Caco-2 (cell line): ENCODE results near the gene PLPP3. TPM values are rescaled to one million over a fixed set of nuclear protein-coding genes. Genes with fewer than 3 reads are reported as not detected.

Experiments used
- BruUV-seq: library from RNA; stranded (reverse); fragments of 400-500 nt; replicated peaks from 2 replicates; lab custom pipeline; 2021; lab: Mats Ljungman, UMichigan
- CTCF ChIA-PET: fragments of 300-600 bp; sonication (Branson Sonifier 250); formaldehyde crosslinking; loops from one replicate; lab custom pipeline; 2022; ENCODE audit warnings: antibody characterized with exemption; lab: Charles Lee
- POLR2A ChIA-PET: fragments of 300-600 bp; sonication (Branson Sonifier 250); formaldehyde crosslinking; loops from one replicate; lab custom pipeline; 2022; ENCODE audit warnings: antibody characterized with exemption; lab: Charles Lee
- DNase-seq, 2 experiments: peaks; one replicate each; pipeline versions ENCODE4 v3.0.0 to v3.0.0-alpha.2; 2020 to 2022
- H3K27me3 ChIP-seq: replicated peaks from 2 replicates; pipeline ENCODE4 v1.6.0; 2011; ENCODE audit warnings: low read length; ENCODE audit not compliant: control insufficient read depth, insufficient read depth
- H3K36me3 ChIP-seq: 2 replicates; pipeline ENCODE4 v1.5.1; 2011; ENCODE audit warnings: low read length; ENCODE audit not compliant: control insufficient read depth, insufficient read depth
- H3K4me1 ChIP-seq: fragments of 250-450 bp; sonication (Bioruptor Pico); 2 replicates; pipeline ENCODE4 v1.5.1; 2020; ENCODE audit warnings: mild to moderate bottlenecking
- H3K4me3 ChIP-seq: 2 replicates; pipeline ENCODE4 v1.5.1; 2011; ENCODE audit warnings: low read depth, mild to moderate bottlenecking, control low read depth, low read length
- H3K9me3 ChIP-seq: fragments of 250-450 bp; sonication (Bioruptor Pico); 2 replicates; pipeline ENCODE4 v1.5.1; 2020; ENCODE audit warnings: mild to moderate bottlenecking, moderate library complexity
- H3K27ac Mint-ChIP-seq: one replicate; pipeline ENCODE4 v1.8.0; 2022; ENCODE audit warnings: mixed read lengths; ENCODE audit not compliant: unreplicated experiment
- H3K27me3 Mint-ChIP-seq: one replicate; pipeline ENCODE4 v1.8.0; 2022; ENCODE audit warnings: mixed read lengths; ENCODE audit not compliant: insufficient read depth, unreplicated experiment
- H3K36me3 Mint-ChIP-seq: one replicate; pipeline ENCODE4 v1.8.0; 2022; ENCODE audit warnings: mild to moderate bottlenecking, mixed read lengths; ENCODE audit not compliant: insufficient read depth, unreplicated experiment
- H3K4me1 Mint-ChIP-seq: one replicate; pipeline ENCODE4 v1.8.0; 2022; ENCODE audit warnings: low read depth, mixed read lengths; ENCODE audit not compliant: unreplicated experiment
- H3K4me3 Mint-ChIP-seq: one replicate; pipeline ENCODE4 v1.8.0; 2022; ENCODE audit warnings: mild to moderate bottlenecking, moderate library complexity, mixed read lengths; ENCODE audit not compliant: unreplicated experiment
- H3K9me3 Mint-ChIP-seq: one replicate; pipeline ENCODE4 v1.8.0; 2022; ENCODE audit warnings: mixed read lengths; ENCODE audit not compliant: unreplicated experiment
- intact Hi-C: fragments of 100-400 bp; cut with micrococcal nuclease; formaldehyde crosslinking; loops from one replicate; pipeline ENCODE4 v1.10.0; 2022; ENCODE audit not compliant: unreplicated experiment
- total RNA-seq: library from RNA; stranded (reverse); gene quantifications from 2 replicates; pipeline ENCODE4 v1.2.3, GENCODE V29; 2022
- TF ChIP-seq, protein P1 (sequence below), 2 experiments: fragments of 200-600 bp in 1 of 2; IDR thresholded peaks; 1 replicate in 1 of 2; 2 replicates in 1 of 2; pipeline versions ENCODE4 v1.5.1 to v1.8.0; 2011 to 2022; ENCODE audit warnings: antibody characterized with exemption in 1 of 2, control low read depth in 1 of 2, inconsistent platforms in 1 of 2, low read depth in 1 of 2, low read length in 1 of 2, mild to moderate bottlenecking in 1 of 2, moderate library complexity in 1 of 2; ENCODE audit not compliant: insufficient read depth in 1 of 2, severe bottlenecking in 1 of 2, unreplicated experiment in 1 of 2

PLPP3 gene
- total RNA-seq, 1 experiment from 2014 or later, result 41.0 TPM

DNA sequence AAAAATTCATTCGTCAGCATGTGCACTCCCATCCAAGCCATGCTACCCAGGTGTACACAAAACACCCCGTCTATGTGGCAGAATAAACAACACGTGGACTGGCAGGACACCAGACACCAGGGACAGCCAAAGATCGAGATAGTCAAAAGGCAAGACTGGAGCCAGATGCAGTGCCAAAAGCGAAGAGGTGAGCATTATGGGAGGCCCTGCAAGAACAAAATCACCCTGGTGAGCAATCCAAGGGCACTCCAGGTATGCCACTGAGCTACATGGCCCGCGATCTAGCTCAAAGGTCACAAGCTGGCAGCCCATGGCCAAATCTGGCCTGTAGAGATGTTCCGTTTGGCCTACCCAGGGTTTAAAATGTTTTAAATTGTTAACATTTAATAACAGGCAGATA is 33.7 kb downstream of the PLPP3 start:
- CTCF ChIA-PET, result no interaction called here
- no peak for DNase-seq
- no peak overlapping the region for H3K27ac Mint-ChIP-seq
- H3K27me3 Mint-ChIP-seq, result no peaks in the 10 kb centered on the region
- Histone ChIP-seq H3K9me3 (no peaks in the 10 kb centered on the region), H3K4me1 (peaks cover 30% of the 10 kb centered on the region), H3K27me3 (no peaks in the 10 kb centered on the region), H3K36me3 (no peaks in the 10 kb centered on the region), H3K4me3 (no peak overlapping the region)
- no TSS peak for BruUV-seq
- H3K4me3 Mint-ChIP-seq, result no peak overlapping the region
- TF ChIP-seq, protein P1, sequence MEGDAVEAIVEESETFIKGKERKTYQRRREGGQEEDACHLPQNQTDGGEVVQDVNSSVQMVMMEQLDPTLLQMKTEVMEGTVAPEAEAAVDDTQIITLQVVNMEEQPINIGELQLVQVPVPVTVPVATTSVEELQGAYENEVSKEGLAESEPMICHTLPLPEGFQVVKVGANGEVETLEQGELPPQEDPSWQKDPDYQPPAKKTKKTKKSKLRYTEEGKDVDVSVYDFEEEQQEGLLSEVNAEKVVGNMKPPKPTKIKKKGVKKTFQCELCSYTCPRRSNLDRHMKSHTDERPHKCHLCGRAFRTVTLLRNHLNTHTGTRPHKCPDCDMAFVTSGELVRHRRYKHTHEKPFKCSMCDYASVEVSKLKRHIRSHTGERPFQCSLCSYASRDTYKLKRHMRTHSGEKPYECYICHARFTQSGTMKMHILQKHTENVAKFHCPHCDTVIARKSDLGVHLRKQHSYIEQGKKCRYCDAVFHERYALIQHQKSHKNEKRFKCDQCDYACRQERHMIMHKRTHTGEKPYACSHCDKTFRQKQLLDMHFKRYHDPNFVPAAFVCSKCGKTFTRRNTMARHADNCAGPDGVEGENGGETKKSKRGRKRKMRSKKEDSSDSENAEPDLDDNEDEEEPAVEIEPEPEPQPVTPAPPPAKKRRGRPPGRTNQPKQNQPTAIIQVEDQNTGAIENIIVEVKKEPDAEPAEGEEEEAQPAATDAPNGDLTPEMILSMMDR (IDR thresholded peaks at IDR 0.05; ENCODE audit: insufficient read depth in 1 of 2, low read depth in 1 of 2, low read length in 1 of 2, severe bottlenecking in 1 of 2, unreplicated experiment in 1 of 2), result no peak
- POLR2A ChIA-PET, result no interaction called here
- intact Hi-C loops, result no loop called here
- H3K4me1 Mint-ChIP-seq, result peaks cover 13% of the 10 kb centered on the region
- no peaks in the 10 kb centered on the region for H3K9me3 Mint-ChIP-seq
- H3K36me3 Mint-ChIP-seq, result peaks cover 41% of the 10 kb centered on the region

DNA sequence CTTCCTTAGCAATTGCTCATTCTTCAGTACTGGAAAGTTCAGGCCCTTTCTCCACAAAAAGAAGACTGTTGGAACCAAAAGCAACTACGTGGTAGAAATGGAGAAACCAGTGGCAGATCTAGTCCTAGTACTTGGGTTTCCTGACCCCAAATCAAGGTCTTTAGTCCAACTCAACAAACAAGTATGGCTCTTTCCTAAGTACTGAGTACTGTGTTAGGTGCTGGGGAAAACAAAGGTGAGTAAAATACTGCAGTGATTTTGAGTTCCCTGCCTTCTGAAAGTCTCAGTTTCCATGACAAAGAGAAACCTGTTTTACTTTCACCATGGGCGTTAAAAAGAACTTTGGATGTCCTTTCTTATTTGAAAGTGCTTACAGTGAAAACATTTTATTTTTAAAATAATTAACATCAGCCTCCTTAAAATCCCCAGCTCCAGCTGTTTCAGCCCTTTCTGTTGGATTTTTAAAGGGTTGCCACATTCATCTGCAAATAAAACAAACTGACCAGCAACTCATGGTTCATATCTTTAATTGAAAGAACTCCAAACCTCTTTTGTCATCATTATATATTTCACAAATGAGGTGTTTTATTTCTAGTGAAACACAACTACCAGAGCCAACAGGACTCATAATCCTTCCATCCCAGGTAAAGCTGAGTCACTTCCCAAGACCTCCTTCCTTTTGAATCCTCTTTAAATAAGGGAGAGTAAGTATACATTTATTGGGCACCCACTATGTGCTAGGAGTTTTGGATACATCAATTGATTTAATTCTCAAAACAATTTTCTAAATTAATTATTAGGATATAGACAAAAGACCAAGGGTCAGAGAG is 35.4 kb downstream of the PLPP3 start:
- Histone ChIP-seq H3K36me3 (no peaks in the 10 kb centered on the region), H3K27me3 (no peaks in the 10 kb centered on the region), H3K9me3 (no peaks in the 10 kb centered on the region), H3K4me1 (peaks cover 30% of the 10 kb centered on the region), H3K4me3 (no peak overlapping the region)
- ChIA-PET POLR2A (no interaction called here), CTCF (interaction anchor here (0.6 kb wide), 1 partner anchor 683 kb away, joined by 3 read pairs; no protein-coding TSS in a partner anchor)
- H3K36me3 Mint-ChIP-seq, result peaks cover 48% of the 10 kb centered on the region
- no peak for DNase-seq
- peaks cover 13% of the 10 kb centered on the region for H3K4me1 Mint-ChIP-seq
- no TSS peak for BruUV-seq
- H3K27me3 Mint-ChIP-seq, result no peaks in the 10 kb centered on the region
- no peak overlapping the region for H3K27ac Mint-ChIP-seq
- no peaks in the 10 kb centered on the region for H3K9me3 Mint-ChIP-seq
- intact Hi-C loops, result no loop called here
- TF ChIP-seq, protein P1 (IDR thresholded peaks at IDR 0.05; ENCODE audit: insufficient read depth in 1 of 2, low read depth in 1 of 2, low read length in 1 of 2, severe bottlenecking in 1 of 2, unreplicated experiment in 1 of 2), result no peak
- no peak overlapping the region for H3K4me3 Mint-ChIP-seq

DNA sequence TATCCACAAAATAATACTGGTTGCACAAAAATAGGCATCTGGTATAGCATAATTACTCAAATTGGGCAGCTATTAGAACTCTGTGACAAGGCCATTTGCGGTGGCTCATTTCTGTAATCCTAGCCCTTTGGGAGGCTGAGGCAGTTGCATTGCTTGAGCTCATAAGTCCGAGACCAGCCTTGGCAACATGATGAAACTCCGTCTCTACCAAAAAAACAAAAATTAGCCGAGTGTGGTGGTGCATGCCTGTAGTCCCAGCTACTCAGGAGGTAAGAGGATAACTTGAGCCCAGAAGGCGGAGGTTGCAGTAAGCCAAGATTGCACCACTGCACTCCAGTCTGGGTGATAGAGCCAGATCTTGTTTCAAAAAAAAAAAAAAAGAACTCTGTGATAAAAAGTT is 36.7 kb downstream of the PLPP3 start:
- H3K4me3 Mint-ChIP-seq, result no peak overlapping the region
- no peak for DNase-seq
- peaks cover 23% of the 10 kb centered on the region for H3K4me1 ChIP-seq
- H3K9me3 Mint-ChIP-seq, result no peaks in the 10 kb centered on the region
- no peaks in the 10 kb centered on the region for H3K27me3 Mint-ChIP-seq
- no peaks in the 10 kb centered on the region for H3K9me3 ChIP-seq
- no peaks in the 10 kb centered on the region for H3K27me3 ChIP-seq
- TF ChIP-seq, protein P1 (IDR thresholded peaks at IDR 0.05; ENCODE audit: insufficient read depth in 1 of 2, low read depth in 1 of 2, low read length in 1 of 2, severe bottlenecking in 1 of 2, unreplicated experiment in 1 of 2), result no peak
- H3K36me3 Mint-ChIP-seq, result peaks cover 37% of the 10 kb centered on the region
- intact Hi-C loops, result no loop called here
- no peak overlapping the region for H3K4me3 ChIP-seq
- ChIA-PET POLR2A (no interaction called here), CTCF (no interaction called here)
- no peaks in the 10 kb centered on the region; the same call in 1 of the 2 replicates for H3K36me3 ChIP-seq
- BruUV-seq, result no TSS peak
- peaks cover 18% of the 10 kb centered on the region for H3K4me1 Mint-ChIP-seq
- no peak overlapping the region for H3K27ac Mint-ChIP-seq
